ENCODE measurements around the gene MLN.

Gene MLN

GRCh38 chr6:33813246-33813904, 9.6 kb upstream of the MLN start:
- no peak overlapping the region for H3K27ac ChIP-seq (ENCODE audit: low read length)
- no peaks in the 10 kb centered on the region for H3K9me2 ChIP-seq (replicated peaks; ENCODE audit: insufficient read depth, low read length)
- DNase-seq = no peak
- no peaks in the 10 kb centered on the region for H3K4me1 ChIP-seq (ENCODE audit: low read length)
- H3K36me3 ChIP-seq (replicated peaks; ENCODE audit: insufficient read depth, low read length) = no peaks in the 10 kb centered on the region
- no peak overlapping the region for H3K4me3 ChIP-seq (ENCODE audit: low read length)
- H2AFZ ChIP-seq (ENCODE audit: low read length) = no peak overlapping the region
- no peak for TF ChIP-seq EZH2 (optimal IDR thresholded peaks at IDR 0.05; ENCODE audit: low read depth, low read length)
- TF ChIP-seq CTCF (IDR thresholded peaks at IDR 0.05; ENCODE audit: low read length) = no peak
- TF ChIP-seq EZH2phosphoT487 (IDR thresholded peaks at IDR 0.05; ENCODE audit: low read length) = no peak
- H3K4me2 ChIP-seq (ENCODE audit: low read depth, low read length) = no peak overlapping the region
- no peaks in the 10 kb centered on the region for H4K20me1 ChIP-seq (ENCODE audit: insufficient read depth, low read length)
- H3K27me3 ChIP-seq (replicated peaks; ENCODE audit: insufficient read depth, low read length) = peaks cover 82% of the 10 kb centered on the region
- H3K9me3 ChIP-seq (replicated peaks; ENCODE audit: insufficient read depth, low read length) = no peaks in the 10 kb centered on the region
- no peaks in the 10 kb centered on the region for H3K79me2 ChIP-seq (ENCODE audit: low read length)
- no peaks in the 10 kb centered on the region for H3F3A ChIP-seq (ENCODE audit: insufficient read depth, low read length)
- H3K9ac ChIP-seq (ENCODE audit: low read length) = no peak overlapping the region

GRCh38 chr6:33812669-33813068, 8.9 kb upstream of the MLN start:
- Histone ChIP-seq H3K27me3 (replicated peaks; ENCODE audit: insufficient read depth, low read length) (peaks cover 82% of the 10 kb centered on the region), H2AFZ (ENCODE audit: low read length) (no peak overlapping the region), H4K20me1 (ENCODE audit: insufficient read depth, low read length) (no peaks in the 10 kb centered on the region), H3F3A (ENCODE audit: insufficient read depth, low read length) (no peaks in the 10 kb centered on the region), H3K27ac (ENCODE audit: low read length) (no peak overlapping the region), H3K9ac (ENCODE audit: low read length) (no peak overlapping the region), H3K4me1 (ENCODE audit: low read length) (peaks cover 5% of the 10 kb centered on the region), H3K9me2 (replicated peaks; ENCODE audit: insufficient read depth, low read length) (no peaks in the 10 kb centered on the region), H3K4me3 (ENCODE audit: low read length) (no peak overlapping the region), H3K4me2 (ENCODE audit: low read depth, low read length) (no peak overlapping the region), H3K9me3 (replicated peaks; ENCODE audit: insufficient read depth, low read length) (no peaks in the 10 kb centered on the region), H3K36me3 (replicated peaks; ENCODE audit: insufficient read depth, low read length) (no peaks in the 10 kb centered on the region), H3K79me2 (ENCODE audit: low read length) (no peaks in the 10 kb centered on the region)
- TF ChIP-seq EZH2 (optimal IDR thresholded peaks at IDR 0.05; ENCODE audit: low read depth, low read length) (no peak), CTCF (IDR thresholded peaks at IDR 0.05; ENCODE audit: low read length) (peak; percentile 32)
- DNase-seq = peak; percentile 43

GRCh38 chr6:33809594-33809993, 5.8 kb upstream of the MLN start:
- TF ChIP-seq EZH2 (optimal IDR thresholded peaks at IDR 0.05; ENCODE audit: low read depth, low read length) (no peak), EZH2phosphoT487 (IDR thresholded peaks at IDR 0.05; ENCODE audit: low read length) (no peak), CTCF (IDR thresholded peaks at IDR 0.05; ENCODE audit: low read length) (no peak)
- no peaks in the 10 kb centered on the region for H3K36me3 ChIP-seq (replicated peaks; ENCODE audit: insufficient read depth, low read length)
- H3K9me3 ChIP-seq (replicated peaks; ENCODE audit: insufficient read depth, low read length) = no peaks in the 10 kb centered on the region
- no peaks in the 10 kb centered on the region for H3K9me2 ChIP-seq (replicated peaks; ENCODE audit: insufficient read depth, low read length)
- H3K79me2 ChIP-seq (ENCODE audit: low read length) = no peaks in the 10 kb centered on the region
- H4K20me1 ChIP-seq (ENCODE audit: insufficient read depth, low read length) = no peaks in the 10 kb centered on the region
- H3K4me2 ChIP-seq (ENCODE audit: low read depth, low read length) = no peak overlapping the region
- H3K27ac ChIP-seq (ENCODE audit: low read length) = no peak overlapping the region
- no peak overlapping the region for H2AFZ ChIP-seq (ENCODE audit: low read length)
- no peak overlapping the region for H3K4me3 ChIP-seq (ENCODE audit: low read length)
- no peak for DNase-seq
- peaks cover 10% of the 10 kb centered on the region for H3K4me1 ChIP-seq (ENCODE audit: low read length)
- H3K27me3 ChIP-seq (replicated peaks; ENCODE audit: insufficient read depth, low read length) = peaks cover 79% of the 10 kb centered on the region
- H3F3A ChIP-seq (ENCODE audit: insufficient read depth, low read length) = no peaks in the 10 kb centered on the region
- H3K9ac ChIP-seq (ENCODE audit: low read length) = no peak overlapping the region
